Measurements from ENCODE around the gene CEP78. TPM values are rescaled to one million over a fixed set of nuclear protein-coding genes. Genes with fewer than 3 reads are reported as not detected.

CEP78 gene
- total RNA-seq, 1 donor from 2014 or later, result 59.5 TPM

DNA sequence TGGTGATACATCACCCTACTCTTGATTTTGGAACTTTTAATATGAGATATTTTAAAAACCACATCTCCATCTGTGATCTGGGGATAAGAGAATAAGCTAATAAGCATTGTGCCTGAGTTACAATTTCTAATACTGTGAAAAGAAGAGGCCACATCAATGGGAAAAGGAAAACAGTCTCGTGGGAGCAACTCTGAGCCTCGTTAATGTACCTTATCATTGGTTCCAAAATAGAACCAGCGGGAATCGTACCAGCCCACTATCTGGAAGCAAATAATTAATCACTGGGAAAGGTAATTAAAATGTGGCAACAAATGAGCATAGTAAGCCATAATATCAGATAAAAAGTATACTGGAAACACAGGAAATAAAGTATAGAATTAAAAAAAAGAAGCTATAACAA is 28.0 kb upstream of the CEP78 start:
- no peak overlapping the region for H3K4me3 Mint-ChIP-seq (ENCODE audit: low read depth)
- H3K4me1 Mint-ChIP-seq (ENCODE audit: low read depth), result peaks cover 16% of the 10 kb centered on the region
- no peak overlapping the region for H3K27ac Mint-ChIP-seq
- DNase-seq (ENCODE audit: low spot score, unreplicated experiment), result no peak
- TF ChIP-seq, protein P1, sequence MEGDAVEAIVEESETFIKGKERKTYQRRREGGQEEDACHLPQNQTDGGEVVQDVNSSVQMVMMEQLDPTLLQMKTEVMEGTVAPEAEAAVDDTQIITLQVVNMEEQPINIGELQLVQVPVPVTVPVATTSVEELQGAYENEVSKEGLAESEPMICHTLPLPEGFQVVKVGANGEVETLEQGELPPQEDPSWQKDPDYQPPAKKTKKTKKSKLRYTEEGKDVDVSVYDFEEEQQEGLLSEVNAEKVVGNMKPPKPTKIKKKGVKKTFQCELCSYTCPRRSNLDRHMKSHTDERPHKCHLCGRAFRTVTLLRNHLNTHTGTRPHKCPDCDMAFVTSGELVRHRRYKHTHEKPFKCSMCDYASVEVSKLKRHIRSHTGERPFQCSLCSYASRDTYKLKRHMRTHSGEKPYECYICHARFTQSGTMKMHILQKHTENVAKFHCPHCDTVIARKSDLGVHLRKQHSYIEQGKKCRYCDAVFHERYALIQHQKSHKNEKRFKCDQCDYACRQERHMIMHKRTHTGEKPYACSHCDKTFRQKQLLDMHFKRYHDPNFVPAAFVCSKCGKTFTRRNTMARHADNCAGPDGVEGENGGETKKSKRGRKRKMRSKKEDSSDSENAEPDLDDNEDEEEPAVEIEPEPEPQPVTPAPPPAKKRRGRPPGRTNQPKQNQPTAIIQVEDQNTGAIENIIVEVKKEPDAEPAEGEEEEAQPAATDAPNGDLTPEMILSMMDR (IDR thresholded peaks at IDR 0.05; ENCODE audit: unreplicated experiment), result no peak
- no peaks in the 10 kb centered on the region for H3K36me3 Mint-ChIP-seq (ENCODE audit: insufficient read depth)
- no peaks in the 10 kb centered on the region for H3K27me3 Mint-ChIP-seq
- peaks cover 11% of the 10 kb centered on the region for H3K9me3 Mint-ChIP-seq (ENCODE audit: low read depth)

DNA sequence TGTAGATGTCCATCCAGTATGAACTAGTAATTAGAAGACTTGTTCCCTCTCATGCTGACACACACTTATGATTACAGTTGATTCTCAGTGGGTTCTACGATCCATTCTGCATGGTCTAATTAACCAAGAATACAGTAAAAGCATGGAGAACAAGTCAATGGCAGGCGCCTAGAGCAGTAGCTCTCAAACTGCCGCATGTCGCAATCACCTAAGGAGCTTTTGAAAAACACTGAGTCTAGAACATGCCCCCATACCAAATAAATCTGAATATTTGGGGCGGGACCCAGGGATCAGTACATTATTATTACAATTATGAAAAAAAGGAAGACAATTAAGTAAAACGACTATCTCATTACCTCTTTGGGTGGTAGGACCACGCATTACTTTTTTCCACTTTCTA is 26.7 kb upstream of the CEP78 start:
- Mint-ChIP-seq H3K36me3 (ENCODE audit: insufficient read depth) (no peaks in the 10 kb centered on the region), H3K4me3 (ENCODE audit: low read depth) (no peak overlapping the region), H3K4me1 (ENCODE audit: low read depth) (peaks cover 17% of the 10 kb centered on the region), H3K27ac (no peak overlapping the region), H3K9me3 (ENCODE audit: low read depth) (peaks cover 5% of the 10 kb centered on the region), H3K27me3 (no peaks in the 10 kb centered on the region)
- TF ChIP-seq, protein P1 (IDR thresholded peaks at IDR 0.05; ENCODE audit: unreplicated experiment), result no peak
- DNase-seq (ENCODE audit: low spot score, unreplicated experiment), result no peak

DNA sequence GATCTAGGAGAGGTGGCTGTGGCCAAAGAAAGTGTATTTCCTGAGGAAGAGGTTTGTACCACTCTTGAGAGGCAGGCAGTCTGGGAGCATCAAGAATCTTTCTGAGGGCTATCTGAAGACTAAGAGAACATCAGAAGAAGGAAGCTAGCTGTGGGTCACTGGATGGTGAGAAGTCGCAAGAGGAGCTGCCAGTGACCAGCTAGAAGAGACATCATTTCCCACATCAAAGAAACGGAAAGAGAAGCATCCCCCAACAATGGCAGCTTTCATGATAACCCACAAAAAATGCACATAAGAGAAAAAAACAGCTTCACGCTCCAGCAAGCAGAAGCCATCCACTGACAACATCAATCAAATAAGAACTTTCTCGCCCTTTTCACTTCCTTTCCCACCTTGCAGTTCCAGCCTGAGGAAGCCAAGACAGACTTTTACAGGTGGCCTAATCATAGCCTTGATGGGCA is 25.0 kb upstream of the CEP78 start:
- DNase-seq (ENCODE audit: low spot score, unreplicated experiment), result no peak
- no peak overlapping the region for H3K27ac Mint-ChIP-seq
- TF ChIP-seq, protein P1 (IDR thresholded peaks at IDR 0.05; ENCODE audit: unreplicated experiment), result no peak
- H3K27me3 Mint-ChIP-seq, result no peaks in the 10 kb centered on the region
- H3K36me3 Mint-ChIP-seq (ENCODE audit: insufficient read depth), result no peaks in the 10 kb centered on the region
- H3K4me3 Mint-ChIP-seq (ENCODE audit: low read depth), result no peak overlapping the region
- H3K4me1 Mint-ChIP-seq (ENCODE audit: low read depth), result peaks cover 14% of the 10 kb centered on the region
- peaks cover 5% of the 10 kb centered on the region for H3K9me3 Mint-ChIP-seq (ENCODE audit: low read depth)

DNA sequence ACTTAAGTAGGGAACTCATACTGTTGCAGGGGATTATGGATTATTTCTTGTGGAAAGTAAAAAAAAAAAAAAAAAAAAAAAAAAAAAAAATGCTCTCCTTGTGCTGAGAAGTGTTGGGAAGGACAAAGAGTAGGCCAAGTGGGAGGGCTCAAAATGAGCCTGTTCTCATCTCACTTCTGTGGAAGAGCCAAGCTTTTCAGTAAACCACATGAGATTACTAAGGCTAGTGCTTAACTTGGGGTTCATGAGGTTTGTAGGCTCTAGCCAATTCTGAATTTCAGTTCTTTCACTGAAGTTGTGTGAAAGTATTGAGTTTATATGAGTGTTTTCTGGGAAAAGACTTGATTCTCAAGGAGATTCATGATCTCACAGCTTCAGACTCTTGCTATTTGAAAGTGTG is 23.0 kb upstream of the CEP78 start:
- Mint-ChIP-seq H3K27ac (no peak overlapping the region), H3K4me1 (ENCODE audit: low read depth) (peaks cover 13% of the 10 kb centered on the region), H3K9me3 (ENCODE audit: low read depth) (no peaks in the 10 kb centered on the region), H3K36me3 (ENCODE audit: insufficient read depth) (no peaks in the 10 kb centered on the region), H3K4me3 (ENCODE audit: low read depth) (no peak overlapping the region), H3K27me3 (no peaks in the 10 kb centered on the region)
- DNase-seq (ENCODE audit: low spot score, unreplicated experiment), result no peak
- TF ChIP-seq, protein P1 (IDR thresholded peaks at IDR 0.05; ENCODE audit: unreplicated experiment), result no peak

DNA sequence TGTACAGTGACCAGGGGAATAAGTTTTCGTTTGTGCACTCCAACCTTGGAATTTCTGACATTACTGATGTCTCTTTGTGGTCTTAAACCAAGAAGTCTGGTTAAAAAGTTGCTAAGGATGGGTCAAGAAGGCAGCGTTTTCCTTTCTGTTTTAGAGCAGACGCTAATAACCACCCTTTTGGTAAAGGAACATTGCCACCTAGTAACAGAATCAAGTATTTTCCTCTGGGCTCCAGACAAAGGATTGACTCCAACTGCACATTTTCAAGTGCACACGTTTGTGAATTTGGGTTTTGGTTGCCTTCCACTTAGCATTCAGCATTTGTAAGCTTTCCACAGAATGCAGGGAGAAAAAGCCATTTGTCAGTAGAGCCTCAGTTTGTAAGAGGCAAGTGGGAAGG is 22.2 kb upstream of the CEP78 start:
- no peak for DNase-seq (ENCODE audit: low spot score, unreplicated experiment)
- Mint-ChIP-seq H3K4me3 (ENCODE audit: low read depth) (no peak overlapping the region), H3K36me3 (ENCODE audit: insufficient read depth) (no peaks in the 10 kb centered on the region), H3K27me3 (no peaks in the 10 kb centered on the region), H3K4me1 (ENCODE audit: low read depth) (peaks cover 11% of the 10 kb centered on the region), H3K27ac (peak overlapping the region; percentile 67), H3K9me3 (ENCODE audit: low read depth) (no peaks in the 10 kb centered on the region)
- TF ChIP-seq, protein P1 (IDR thresholded peaks at IDR 0.05; ENCODE audit: unreplicated experiment), result peak; percentile 52
